ENCODE data around the gene SARDH. TPM values are rescaled to one million over a fixed set of nuclear protein-coding genes. Genes with fewer than 3 reads are reported as not detected.

SARDH gene
- total RNA-seq, 1 experiment from 2014 or later = 5.6 TPM

DNA sequence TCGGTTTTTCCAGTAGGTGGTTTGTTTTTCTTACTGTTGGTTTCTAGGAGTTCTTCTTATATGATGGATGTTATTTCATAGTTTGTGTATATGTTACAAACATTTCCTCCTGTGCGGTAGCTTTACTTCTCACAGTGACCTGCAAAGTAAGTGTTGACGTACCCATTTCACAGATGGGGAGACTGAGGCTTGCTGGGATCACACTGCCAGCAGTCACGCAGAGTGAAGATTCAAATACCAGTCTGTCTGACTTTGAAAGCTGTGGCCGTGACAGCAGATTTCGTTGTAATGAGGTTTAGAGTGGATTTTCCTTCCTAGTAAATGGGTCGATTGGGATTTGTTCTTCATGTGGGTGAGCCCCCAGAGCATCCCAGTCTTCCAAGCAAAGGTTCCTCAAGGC, 89.0 kb downstream of the SARDH start:
- Histone ChIP-seq H3K9me3 (ENCODE audit: control insufficient read depth in 1 of 2, insufficient read depth in 1 of 2, low read depth in 1 of 2, low read length in 2 of 2) (no peaks in the 10 kb centered on the region), H3K27ac (ENCODE audit: low read depth, low read length) (no peak overlapping the region), H3K27me3 (ENCODE audit: insufficient read depth, low read length) (peaks cover 25% of the 10 kb centered on the region; the same call in 1 of the 2 replicates), H3K36me3 (ENCODE audit: control insufficient read depth in 1 of 2, insufficient read depth in 2 of 2, low read length in 2 of 2) (no peaks in the 10 kb centered on the region), H2AFZ (ENCODE audit: low read depth, low read length, poor library complexity, severe bottlenecking) (no peak overlapping the region), H4K20me1 (ENCODE audit: insufficient read depth) (no peaks in the 10 kb centered on the region), H3K4me3 (replicated peaks in 1 of 2; ENCODE audit: low read depth in 1 of 2, low read length in 2 of 2) (no peak overlapping the region), H3K4me1 (ENCODE audit: control insufficient read depth in 1 of 2, insufficient read depth in 2 of 2, low read length in 2 of 2) (no peaks in the 10 kb centered on the region), H3K9ac (ENCODE audit: low read length) (no peak overlapping the region), H3K4me2 (ENCODE audit: low read length) (no peak overlapping the region), H3K79me2 (ENCODE audit: insufficient read depth, low read length) (no peaks in the 10 kb centered on the region), H3K9me2 (ENCODE audit: insufficient read depth) (no peaks in the 10 kb centered on the region)
- DNase-seq (ENCODE audit: low read depth, low spot score) = no peak
- no TSS peak for BruUV-seq (replicated peaks)
- POLR2A ChIA-PET = no interaction called here
- TF ChIP-seq POLR2A (IDR thresholded peaks at IDR 0.05; ENCODE audit: borderline replicate concordance, extremely low read depth, insufficient read depth, insufficient read length) = no peak
- TF ChIP-seq SP1 (IDR thresholded peaks at IDR 0.05; ENCODE audit: low read depth) = no peak
- TF ChIP-seq TCF7L2 (IDR thresholded peaks at IDR 0.05; ENCODE audit: borderline replicate concordance, extremely low read depth, insufficient read depth, insufficient read length) = no peak
- TF ChIP-seq MAX (IDR thresholded peaks at IDR 0.05) = no peak
- no peak for TF ChIP-seq EZH2phosphoT487 (IDR thresholded peaks at IDR 0.05; ENCODE audit: borderline replicate concordance)
- no peak for TF ChIP-seq ATF3 (IDR thresholded peaks at IDR 0.05)
- TF ChIP-seq CBX3 (IDR thresholded peaks at IDR 0.05; ENCODE audit: low read depth) = no peak
- TF ChIP-seq RAD21 (IDR thresholded peaks at IDR 0.05; ENCODE audit: low read depth) = no peak
- no peak for TF ChIP-seq EZH2 (IDR thresholded peaks at IDR 0.05)
- no peak for TF ChIP-seq YY1 (IDR thresholded peaks at IDR 0.05; ENCODE audit: extremely low read depth, insufficient replicate concordance, low read depth, low read length)
- no peak for TF ChIP-seq ZBTB33 (IDR thresholded peaks at IDR 0.05; ENCODE audit: extremely low read depth, insufficient replicate concordance, low read length)
- no peak for TF ChIP-seq JUND (IDR thresholded peaks at IDR 0.05)
- no peak for TF ChIP-seq SIN3A (IDR thresholded peaks at IDR 0.05; ENCODE audit: low read depth)
- TF ChIP-seq ELF1 (IDR thresholded peaks at IDR 0.05; ENCODE audit: borderline replicate concordance, low read depth) = no peak
- no peak for TF ChIP-seq FOSL1 (IDR thresholded peaks at IDR 0.05; ENCODE audit: low read depth)
- TF ChIP-seq, protein P1, sequence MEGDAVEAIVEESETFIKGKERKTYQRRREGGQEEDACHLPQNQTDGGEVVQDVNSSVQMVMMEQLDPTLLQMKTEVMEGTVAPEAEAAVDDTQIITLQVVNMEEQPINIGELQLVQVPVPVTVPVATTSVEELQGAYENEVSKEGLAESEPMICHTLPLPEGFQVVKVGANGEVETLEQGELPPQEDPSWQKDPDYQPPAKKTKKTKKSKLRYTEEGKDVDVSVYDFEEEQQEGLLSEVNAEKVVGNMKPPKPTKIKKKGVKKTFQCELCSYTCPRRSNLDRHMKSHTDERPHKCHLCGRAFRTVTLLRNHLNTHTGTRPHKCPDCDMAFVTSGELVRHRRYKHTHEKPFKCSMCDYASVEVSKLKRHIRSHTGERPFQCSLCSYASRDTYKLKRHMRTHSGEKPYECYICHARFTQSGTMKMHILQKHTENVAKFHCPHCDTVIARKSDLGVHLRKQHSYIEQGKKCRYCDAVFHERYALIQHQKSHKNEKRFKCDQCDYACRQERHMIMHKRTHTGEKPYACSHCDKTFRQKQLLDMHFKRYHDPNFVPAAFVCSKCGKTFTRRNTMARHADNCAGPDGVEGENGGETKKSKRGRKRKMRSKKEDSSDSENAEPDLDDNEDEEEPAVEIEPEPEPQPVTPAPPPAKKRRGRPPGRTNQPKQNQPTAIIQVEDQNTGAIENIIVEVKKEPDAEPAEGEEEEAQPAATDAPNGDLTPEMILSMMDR (IDR thresholded peaks at IDR 0.05 in 2 of 3, conservative IDR thresholded peaks at IDR 0.05 in 1 of 3; ENCODE audit: borderline replicate concordance in 1 of 3, insufficient read depth in 1 of 3, low read depth in 2 of 3, low read length in 2 of 3) = no peak
- TF ChIP-seq CEBPB (IDR thresholded peaks at IDR 0.05; ENCODE audit: low read depth) = no peak
- CTCF ChIA-PET = no interaction called here
- no peak for ATAC-seq
- RAD21 ChIA-PET (ENCODE audit: low non-redundant PET in 1 of 2, low total read pairs in 2 of 2, uncharacterized antibody in 2 of 2, unreplicated experiment in 2 of 2) = no interaction called here
- intact Hi-C loops (cut with micrococcal nuclease) = no loop called here

Data from HCT116 (cell line).